ENCODE measurements around the gene HFM1. TPM values are rescaled to one million over a fixed set of nuclear protein-coding genes. Genes with fewer than 3 reads are reported as not detected.
A peak's percentile ranks its signal among the peaks of the same experiment; 100 is the strongest.

Gene HFM1
- total and polyA plus RNA-seq, 9 of the 15 experiments (the other 6 are each of a cell fraction or from before 2014, with no cell fraction given), result 1.5 to 6.4 (median 3.7) TPM

GRCh38 chr1:91278754-91279153 lies 125.9 kb downstream of the HFM1 start:
- ChIA-PET CTCF (ENCODE audit: low intra/inter-chr PET ratio) (interaction anchor here (0.6 to 2.4 kb wide), 7 partner anchors 113 to 705 kb away, joined by 3 to 29 read pairs (median 4); no protein-coding TSS in a partner anchor), POLR2A (interaction anchor here (1.1 kb wide), 1 partner anchor 222 kb away, joined by 3 read pairs; the partner anchor contains the start of gene CDC7)
- WGBS (ENCODE audit: insufficient coverage, low coverage, missing lambda C conversion rate), result 0% methylated on average over 1 of the region's 1 CpG
- peak in 2 of 4 experiments; percentile 26 to 28 for DNase-seq (ENCODE audit: extremely low read depth in 1 of 4, low spot score in 3 of 4)
- H3K9me1 ChIP-seq (ENCODE audit: control insufficient read depth, insufficient read depth, low read length), result no peaks in the 10 kb centered on the region
- H3K4me1 ChIP-seq (replicated peaks in 1 of 2; ENCODE audit: control insufficient read depth in 2 of 2, insufficient read depth in 2 of 2, low read length in 2 of 2), result peaks cover 0 to 5% of the 10 kb centered on the region in 2 experiments; a peak in 2 of 5 replicates
- no peaks in the 10 kb centered on the region for H3K9me3 ChIP-seq (replicated peaks; ENCODE audit: control insufficient read depth, insufficient read depth, low read depth, low read length)
- no peak overlapping the region for H3K4me2 ChIP-seq (ENCODE audit: insufficient read depth, low read length)
- H3K27ac ChIP-seq (ENCODE audit: extremely low read depth, low read depth, low read length), result no peak overlapping the region
- BruUV-seq (replicated peaks), result no TSS peak
- no peaks in the 10 kb centered on the region for H3K79me2 ChIP-seq (ENCODE audit: control insufficient read depth, insufficient read depth, low read length)
- no peak overlapping the region for H2AFZ ChIP-seq (ENCODE audit: low read depth, low read length)
- in situ Hi-C loops (cut with MboI), result loop anchor here (5.0 kb wide), 2 partner anchors 111 to 649 kb away; no protein-coding TSS in a partner anchor
- H3K36me3 ChIP-seq (ENCODE audit: control insufficient read depth, insufficient read depth, low read length), result no peaks in the 10 kb centered on the region
- H3K4me3 ChIP-seq, result no peak overlapping the region
- peak; percentile 47; the same call in 1 of the 2 replicates for TF ChIP-seq REST (IDR thresholded peaks at IDR 0.05; ENCODE audit: borderline replicate concordance)
- no peak for TF ChIP-seq REST (CRISPR knock-in tag; IDR thresholded peaks at IDR 0.05; ENCODE audit: low read depth)
- peak; percentile 55 to 63 for TF ChIP-seq RAD21 (CRISPR knock-in tag; conservative IDR thresholded peaks at IDR 0.05 in 1 of 2, IDR thresholded peaks at IDR 0.05 in 1 of 2)
- TF ChIP-seq ZNF384 (IDR thresholded peaks at IDR 0.05; ENCODE audit: low read depth, low read length), result 0 out of 2 replicates have a peak, but pooled peaks have one; percentile 41
- 0 out of 2 replicates have a peak, but pooled peaks have one; percentile 31 for TF ChIP-seq SMC3 (conservative IDR thresholded peaks at IDR 0.05; ENCODE audit: insufficient read depth, low read depth, low read length)
- TF ChIP-seq, protein P1, sequence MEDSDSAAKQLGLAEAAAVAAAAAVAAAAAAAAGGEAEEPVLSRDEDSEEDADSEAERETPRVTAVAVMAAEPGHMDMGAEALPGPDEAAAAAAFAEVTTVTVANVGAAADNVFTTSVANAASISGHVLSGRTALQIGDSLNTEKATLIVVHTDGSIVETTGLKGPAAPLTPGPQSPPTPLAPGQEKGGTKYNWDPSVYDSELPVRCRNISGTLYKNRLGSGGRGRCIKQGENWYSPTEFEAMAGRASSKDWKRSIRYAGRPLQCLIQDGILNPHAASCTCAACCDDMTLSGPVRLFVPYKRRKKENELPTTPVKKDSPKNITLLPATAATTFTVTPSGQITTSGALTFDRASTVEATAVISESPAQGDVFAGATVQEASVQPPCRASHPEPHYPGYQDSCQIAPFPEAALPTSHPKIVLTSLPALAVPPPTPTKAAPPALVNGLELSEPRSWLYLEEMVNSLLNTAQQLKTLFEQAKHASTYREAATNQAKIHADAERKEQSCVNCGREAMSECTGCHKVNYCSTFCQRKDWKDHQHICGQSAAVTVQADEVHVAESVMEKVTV (CRISPR knock-in tag; IDR thresholded peaks at IDR 0.05), result peak; percentile 60
- no peak for TF ChIP-seq TAF9B (IDR thresholded peaks at IDR 0.05; ENCODE audit: partially characterized antibody)
- TF ChIP-seq SUPT5H (IDR thresholded peaks at IDR 0.05), result no peak
- TF ChIP-seq CTCF (IDR thresholded peaks at IDR 0.05 in 2 of 3, conservative IDR thresholded peaks at IDR 0.05 in 1 of 3; ENCODE audit: insufficient read depth in 2 of 3, low read depth in 1 of 3, low read length in 3 of 3), result peak in 2 of 3 experiments; percentile 36 to 62; a peak in 4 of 6 replicates
- ATAC-seq, result peak; percentile 68
- H4K20me1 ChIP-seq (replicated peaks; ENCODE audit: control insufficient read depth, insufficient read depth, low read length), result no peaks in the 10 kb centered on the region
- FAIRE-seq, result peak; percentile 32
- no peaks in the 10 kb centered on the region for H3K27me3 ChIP-seq (ENCODE audit: control insufficient read depth in 2 of 2, insufficient read depth in 2 of 2, low read length in 2 of 2)
- H3K9ac ChIP-seq (ENCODE audit: insufficient read depth in 1 of 2, low read depth in 2 of 2, low read length in 2 of 2), result no peak overlapping the region
- intact Hi-C loops (cut with micrococcal nuclease), result loop anchor here (1.0 to 10.0 kb wide), 2 partner anchors 112 to 1164 kb away; no protein-coding TSS in a partner anchor

Data from K562 (cell line).